SK-N-MC (cell line): ENCODE results near the gene SMARCD3.

Experiments
- EZH2 ChIP-seq: fragments of 200-600 bp; sonication (generic); IDR thresholded peaks from one replicate; pipeline ENCODE4 v1.6.1; 2017; ENCODE audit warnings: antibody characterized with exemption
- POLR2AphosphoS5 ChIP-seq: IDR thresholded peaks from 2 replicates; pipeline ENCODE4 v1.6.1; 2012; ENCODE audit warnings: mild to moderate bottlenecking, low read depth, low read length, borderline replicate concordance

- no peak for TF ChIP-seq POLR2AphosphoS5
- no peak for TF ChIP-seq EZH2
Observed at GRCh38 chr7:151205730-151206129, 42.8 kb downstream of the SMARCD3 start.
